Aorta (tissue), 5 donors: ENCODE results near the gene MAD1L1. TPM values are rescaled to one million over a fixed set of nuclear protein-coding genes. Genes with fewer than 3 reads are reported as not detected.
"Not testable (repeated sequence)": the region's sequence is repeated elsewhere in the genome, so short reads cannot be mapped to it uniquely, and the experiment has no call there.

ENCODE experiments used
- ATAC-seq: fragments of 200-7000 bp; cut with Tn5 transposase; one replicate; pipeline ENCODE4 v1.9.1; 2022; ENCODE audit warnings: moderate library complexity; ENCODE audit not compliant: low FRiP score
- DNase-seq, 2 donors: peaks; one replicate each; pipeline ENCODE4 v3.0.0-alpha.2; 2020
- H3K27ac ChIP-seq, 2 donors: one replicate each; pipeline ENCODE4 v1.5.1; 2013; ENCODE audit warnings: low read length in 2 of 2, mild to moderate bottlenecking in 2 of 2, moderate library complexity in 2 of 2, control low read depth in 1 of 2, inconsistent platforms in 1 of 2, low read depth in 1 of 2
- H3K27me3 ChIP-seq, 2 donors: one replicate each; pipeline ENCODE4 v1.6.1; 2013; ENCODE audit warnings: control low read depth in 1 of 2, low read length in 1 of 2, mild to moderate bottlenecking in 1 of 2, moderate library complexity in 1 of 2; ENCODE audit not compliant: insufficient read depth in 2 of 2, control insufficient read depth in 1 of 2
- H3K36me3 ChIP-seq, 2 donors: one replicate each; pipeline ENCODE4 v1.6.1; 2013; ENCODE audit warnings: control low read depth in 1 of 2, low read length in 1 of 2, mild to moderate bottlenecking in 1 of 2; ENCODE audit not compliant: insufficient read depth in 2 of 2, control insufficient read depth in 1 of 2
- H3K4me1 ChIP-seq, 2 donors: one replicate each; pipeline ENCODE4 v1.6.1; 2013; ENCODE audit warnings: low read length in 2 of 2, control low read depth in 1 of 2, mild to moderate bottlenecking in 1 of 2, moderate library complexity in 1 of 2; ENCODE audit not compliant: insufficient read depth in 2 of 2, control insufficient read depth in 1 of 2
- H3K4me3 ChIP-seq, 2 donors: one replicate each; pipeline ENCODE4 v1.5.1; 2013; ENCODE audit warnings: low read length in 2 of 2, control low read depth in 1 of 2, mild to moderate bottlenecking in 1 of 2
- H3K9me3 ChIP-seq: one replicate; pipeline ENCODE4 v1.6.1; 2013; ENCODE audit warnings: mild to moderate bottlenecking, low read length; ENCODE audit not compliant: control insufficient read depth
- WGBS, 2 donors: extraction: QIAGEN DNeasy Blood & Tissue Kit; methylation state at CpG; one replicate each; pipeline ENCODE4 v1.1.7; 2013; 5-methylcytosine and 5-hydroxymethylcytosine counted together
- intact Hi-C, 2 donors: fragments of 100-400 bp; cut with DNase I; formaldehyde crosslinking; loops; one replicate each; pipeline versions ENCODE4 v1.14.2 to v1.15.0; 2022
- polyA plus RNA-seq, 2 donors: library from polyadenylated mRNA; stranded (reverse); fragments of 200-250 nt; gene quantifications; one replicate each; pipeline ENCODE4 v1.2.3, GENCODE V29; 2013
- total RNA-seq, 2 donors: library from RNA; stranded (reverse); fragmentation: NEBNext Ultra II Directional; extraction: Animal tissue kit (Norgen Biotek cat#: 25700); gene quantifications; one replicate each; pipeline ENCODE4 v1.2.1, GENCODE V29; 2021
- donor health status: healthy with polysubstance abuse.
- donor health status: Bipolar disorder and iron deficiency.
- donor health status: DM: no; HTN: no; CAD: no.
- donor health status: DM: no; HTN: no; CAD: no.
- donor health status: DM: yes; HTN: yes; CAD: no.

The MAD1L1 gene
- total and polyA plus RNA-seq, 4 donors = 14.8 to 35.8 (median 20.2) TPM

- no peaks in the 10 kb centered on the region for H3K27me3 ChIP-seq
- intact Hi-C loops = no loop called here
- no peak overlapping the region for H3K4me3 ChIP-seq
- no peak overlapping the region for H3K27ac ChIP-seq
- no peak for ATAC-seq
- no peaks in the 10 kb centered on the region for H3K9me3 ChIP-seq
- 90 to 97% methylated on average over 30 to 33 of the region's 33 CpGs for WGBS, 2 donors
- no peaks in the 10 kb centered on the region for H3K36me3 ChIP-seq
- no peaks in the 10 kb centered on the region for H3K4me1 ChIP-seq
- DNase-seq = peak; percentile 26 to 65
Observed at GRCh38 chr7:1973321-1974251, 259.2 kb downstream of the MAD1L1 start.

GRCh38 chr7:1972744-1973143 is 260.0 kb downstream of the MAD1L1 start:
- H3K4me3 ChIP-seq = no peak overlapping the region
- 90 to 92% methylated on average over 9 of the region's 9 CpGs for WGBS, 2 donors
- no peaks in the 10 kb centered on the region for H3K36me3 ChIP-seq
- H3K9me3 ChIP-seq = no peaks in the 10 kb centered on the region
- H3K27me3 ChIP-seq = no peaks in the 10 kb centered on the region
- H3K27ac ChIP-seq = no peak overlapping the region
- H3K4me1 ChIP-seq = no peaks in the 10 kb centered on the region
- ATAC-seq (no peak), DNase-seq (no peak)
- intact Hi-C loops = no loop called here

GRCh38 chr7:1971946-1972654 is 260.6 kb downstream of the MAD1L1 start:
- no peak overlapping the region for H3K4me3 ChIP-seq
- H3K27ac ChIP-seq = no peak overlapping the region
- no peaks in the 10 kb centered on the region for H3K9me3 ChIP-seq
- ATAC-seq (no peak), DNase-seq (peak; percentile 12 to 34)
- intact Hi-C loops = no loop called here
- H3K27me3 ChIP-seq = no peaks in the 10 kb centered on the region
- 93 to 96% methylated on average over 15 of the region's 15 CpGs for WGBS, 2 donors
- H3K36me3 ChIP-seq = no peaks in the 10 kb centered on the region
- H3K4me1 ChIP-seq = no peaks in the 10 kb centered on the region

- H3K36me3 ChIP-seq = no peaks in the 10 kb centered on the region
- H3K4me1 ChIP-seq = no peaks in the 10 kb centered on the region
- DNase-seq (peak; percentile 14 to 64), ATAC-seq (no peak)
- H3K4me3 ChIP-seq = no peak overlapping the region
- no peaks in the 10 kb centered on the region for H3K9me3 ChIP-seq
- H3K27ac ChIP-seq = no peak overlapping the region
- 97% methylated on average over 19 of the region's 19 CpGs for WGBS, 2 donors
- intact Hi-C loops = no loop called here
- H3K27me3 ChIP-seq = no peaks in the 10 kb centered on the region
Observed at GRCh38 chr7:1970895-1971294, 261.9 kb downstream of the MAD1L1 start.

GRCh38 chr7:1970285-1970660 is 262.5 kb downstream of the MAD1L1 start:
- not testable (repeated sequence) for ATAC-seq

GRCh38 chr7:1969459-1970284 is 263.1 kb downstream of the MAD1L1 start:
- no peaks in the 10 kb centered on the region for H3K4me1 ChIP-seq
- no peak overlapping the region for H3K4me3 ChIP-seq
- H3K9me3 ChIP-seq = no peaks in the 10 kb centered on the region
- no peaks in the 10 kb centered on the region for H3K27me3 ChIP-seq
- no peak for ATAC-seq
- H3K36me3 ChIP-seq = no peaks in the 10 kb centered on the region
- no peak overlapping the region for H3K27ac ChIP-seq
- intact Hi-C loops = no loop called here
- peak; percentile 24 to 37 for DNase-seq
- WGBS, 2 donors = 89 to 92% methylated on average over 8 of the region's 8 CpGs

More at GRCh38 chr7:1970285-1970660, 262.5 kb downstream of the MAD1L1 start:
- H3K9me3 ChIP-seq, H3K27ac ChIP-seq, intact Hi-C loops, H3K4me1 ChIP-seq, H3K27me3 ChIP-seq, H3K36me3 ChIP-seq, H3K4me3 ChIP-seq: not testable (repeated sequence)
- WGBS, 2 donors = 97 to 99% methylated on average over 10 of the region's 10 CpGs
- peak in 1 of 2 donors; percentile 4 for DNase-seq

- WGBS, 2 donors = 97% methylated on average over 36 of the region's 36 CpGs
Observed at GRCh38 chr7:1968397-1969111, 264.2 kb downstream of the MAD1L1 start.

More at GRCh38 chr7:1968397-1969111, 264.2 kb downstream of the MAD1L1 start:
- DNase-seq (peak; percentile 26 to 33), ATAC-seq (no peak)
- Histone ChIP-seq H3K27ac (no peak overlapping the region), H3K27me3 (no peaks in the 10 kb centered on the region), H3K36me3 (no peaks in the 10 kb centered on the region), H3K9me3 (no peaks in the 10 kb centered on the region), H3K4me3 (no peak overlapping the region), H3K4me1 (no peaks in the 10 kb centered on the region)
- intact Hi-C loops = no loop called here
